CD4-positive, alpha-beta T cell treated with Interleukin-6 for 4 hours (primary cell): ENCODE data around the gene GNPTAB.
"Not testable (repeated sequence)": the region's sequence is repeated elsewhere in the genome, so short reads cannot be mapped to it uniquely, and the experiment has no call there.

ENCODE experiments used
- DNase-seq: peaks from one replicate; pipeline ENCODE4 v3.0.0-alpha.2; 2020; ENCODE audit warnings: mixed read lengths

GNPTAB gene

GRCh38 chr12:101767537-101767936 lies 63.2 kb downstream of the GNPTAB start:
- DNase-seq, result no peak

- DNase-seq, result no peak
Observed at GRCh38 chr12:101764051-101764792, 66.5 kb downstream of the GNPTAB start.

- no peak for DNase-seq
Observed at GRCh38 chr12:101763246-101763931, 67.4 kb downstream of the GNPTAB start.

- no peak for DNase-seq
Observed at GRCh38 chr12:101761781-101762180, 69.0 kb downstream of the GNPTAB start.

- DNase-seq, result no peak
Observed at GRCh38 chr12:101761350-101761749, 69.4 kb downstream of the GNPTAB start.

- peak; percentile 20 for DNase-seq
Observed at GRCh38 chr12:101759396-101760047, 71.2 kb downstream of the GNPTAB start.

GRCh38 chr12:101750152-101750551 lies 80.6 kb downstream of the GNPTAB start:
- DNase-seq, result no peak

GRCh38 chr12:101749657-101750056 lies 81.1 kb downstream of the GNPTAB start:
- DNase-seq, result no peak

- DNase-seq, result no peak
Observed at GRCh38 chr12:101748907-101749306, 81.9 kb downstream of the GNPTAB start.

GRCh38 chr12:101747697-101748096 lies 83.1 kb downstream of the GNPTAB start:
- no peak for DNase-seq

GRCh38 chr12:101746661-101747060 lies 84.1 kb downstream of the GNPTAB start:
- DNase-seq, result no peak

- no peak for DNase-seq
Observed at GRCh38 chr12:101746196-101746595, 84.6 kb downstream of the GNPTAB start.

- DNase-seq, result no peak
Observed at GRCh38 chr12:101745481-101745880, 85.3 kb downstream of the GNPTAB start.

GRCh38 chr12:101743724-101744472 lies 86.9 kb downstream of the GNPTAB start:
- DNase-seq, result no peak

- no peak for DNase-seq
Observed at GRCh38 chr12:101743242-101743641, 87.5 kb downstream of the GNPTAB start.

- DNase-seq, result no peak
Observed at GRCh38 chr12:101740980-101741379, 89.8 kb downstream of the GNPTAB start.

- DNase-seq, result no peak
Observed at GRCh38 chr12:101740566-101740965, 90.2 kb downstream of the GNPTAB start.

GRCh38 chr12:101738920-101739665 lies 91.7 kb downstream of the GNPTAB start, which contains the start of gene SYCP3:
Gene SYCP3, minus strand, starts transcription at chr12:101739462. Its CDS starts 1,527 bp downstream, at chr12:101737935.
- no peak for DNase-seq

GRCh38 chr12:101737476-101737875 lies 93.3 kb downstream of the GNPTAB start:
- DNase-seq, result no peak

- DNase-seq, result not testable (repeated sequence)
Observed at GRCh38 chr12:101734482-101734881, 96.3 kb downstream of the GNPTAB start.

GRCh38 chr12:101733166-101733565 lies 97.6 kb downstream of the GNPTAB start:
- no peak for DNase-seq

- DNase-seq, result no peak
Observed at GRCh38 chr12:101732318-101732717, 98.4 kb downstream of the GNPTAB start.
